Measurements from ENCODE around the gene ADCY3. TPM values are rescaled to one million over a fixed set of nuclear protein-coding genes. Genes with fewer than 3 reads are reported as not detected.

The ADCY3 gene
- total and polyA plus RNA-seq, 2 experiments from 2014 or later: 13.8 to 15.0 TPM

- H3K9me3 ChIP-seq (ENCODE audit: low read depth): no peaks in the 10 kb centered on the region
- 3% methylated on average over 6 of the region's 6 CpGs for WGBS (ENCODE audit: low lambda C conversion rate, missing lambda C conversion rate)
- H2AFZ ChIP-seq: peak overlapping the region; percentile 65
- no peaks in the 10 kb centered on the region for H4K20me1 ChIP-seq (ENCODE audit: insufficient read depth, poor library complexity, severe bottlenecking)
- no peaks in the 10 kb centered on the region for H3K9me2 ChIP-seq (replicated peaks; ENCODE audit: insufficient read depth)
- no peaks in the 10 kb centered on the region for H3K36me3 ChIP-seq (replicated peaks; ENCODE audit: insufficient read depth, low read depth)
- H3K27me3 ChIP-seq: no peaks in the 10 kb centered on the region
- no peak for DNase-seq (ENCODE audit: low spot score)
- H3K4me1 ChIP-seq (ENCODE audit: insufficient read depth): peaks cover 4% of the 10 kb centered on the region
- H3K27ac ChIP-seq: peak overlapping the region; percentile 99
- H3K4me2 ChIP-seq: peak overlapping the region; percentile 78
- H3K79me2 ChIP-seq: peaks cover 42% of the 10 kb centered on the region
- peak overlapping the region; percentile 61 for H3K4me3 ChIP-seq
- no peak for TF ChIP-seq EZH2 (IDR thresholded peaks at IDR 0.05; ENCODE audit: borderline replicate concordance)
- no peak for TF ChIP-seq EZH2phosphoT487 (IDR thresholded peaks at IDR 0.05; ENCODE audit: low read depth, severe bottlenecking, unreplicated experiment)
- no peak for TF ChIP-seq CTCF (IDR thresholded peaks at IDR 0.05; ENCODE audit: poor library complexity)
Observed at GRCh38 chr2:24792542-24792873, 127.5 kb downstream of the ADCY3 start.

DNA sequence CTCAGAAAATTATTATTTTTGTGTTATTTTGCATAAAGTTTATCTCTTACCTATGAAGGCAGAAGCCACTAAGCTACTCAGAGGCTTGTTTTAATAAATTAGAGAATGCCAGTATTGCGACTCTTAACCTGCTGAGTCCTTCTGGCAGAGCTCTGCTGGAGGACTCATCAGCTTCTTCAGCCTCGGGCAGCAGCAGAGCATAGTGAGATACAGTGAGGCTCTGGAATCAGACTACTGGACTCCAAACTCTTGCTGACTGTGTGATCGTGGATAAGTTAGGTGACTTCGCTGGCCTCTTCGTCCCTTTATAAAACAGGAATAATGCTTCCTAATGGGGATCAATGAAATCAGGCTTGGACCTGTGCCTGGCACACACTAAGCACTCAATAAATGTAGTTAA, 128.6 kb downstream of the ADCY3 start:
- no peaks in the 10 kb centered on the region for H3K9me2 ChIP-seq (replicated peaks; ENCODE audit: insufficient read depth)
- no peak overlapping the region for H3K27ac ChIP-seq
- no peaks in the 10 kb centered on the region for H3K36me3 ChIP-seq (replicated peaks; ENCODE audit: insufficient read depth, low read depth)
- no peaks in the 10 kb centered on the region for H3K27me3 ChIP-seq
- no peaks in the 10 kb centered on the region for H3K9me3 ChIP-seq (ENCODE audit: low read depth)
- H2AFZ ChIP-seq: no peak overlapping the region
- peak overlapping the region; percentile 78 for H3K4me2 ChIP-seq
- peaks cover 4% of the 10 kb centered on the region for H3K4me1 ChIP-seq (ENCODE audit: insufficient read depth)
- no peaks in the 10 kb centered on the region for H4K20me1 ChIP-seq (ENCODE audit: insufficient read depth, poor library complexity, severe bottlenecking)
- H3K79me2 ChIP-seq: peaks cover 32% of the 10 kb centered on the region
- WGBS (ENCODE audit: low lambda C conversion rate, missing lambda C conversion rate): 92% methylated on average over 5 of the region's 5 CpGs
- no peak for TF ChIP-seq EZH2phosphoT487 (IDR thresholded peaks at IDR 0.05; ENCODE audit: low read depth, severe bottlenecking, unreplicated experiment)
- no peak for TF ChIP-seq CTCF (IDR thresholded peaks at IDR 0.05; ENCODE audit: poor library complexity)
- TF ChIP-seq EZH2 (IDR thresholded peaks at IDR 0.05; ENCODE audit: borderline replicate concordance): no peak
- no peak for DNase-seq (ENCODE audit: low spot score)
- H3K4me3 ChIP-seq: no peak overlapping the region

GRCh38 chr2:24788816-24789215, 131.2 kb downstream of the ADCY3 start:
- no peaks in the 10 kb centered on the region for H3K27me3 ChIP-seq
- H3K4me3 ChIP-seq: no peak overlapping the region
- H3K9me2 ChIP-seq (replicated peaks; ENCODE audit: insufficient read depth): no peaks in the 10 kb centered on the region
- no peak for DNase-seq (ENCODE audit: low spot score)
- 83% methylated on average over 3 of the region's 3 CpGs for WGBS (ENCODE audit: low lambda C conversion rate, missing lambda C conversion rate)
- H3K36me3 ChIP-seq (replicated peaks; ENCODE audit: insufficient read depth, low read depth): no peaks in the 10 kb centered on the region
- H3K4me2 ChIP-seq: no peak overlapping the region
- no peak for TF ChIP-seq EZH2phosphoT487 (IDR thresholded peaks at IDR 0.05; ENCODE audit: low read depth, severe bottlenecking, unreplicated experiment)
- no peak for TF ChIP-seq EZH2 (IDR thresholded peaks at IDR 0.05; ENCODE audit: borderline replicate concordance)
- no peak for TF ChIP-seq CTCF (IDR thresholded peaks at IDR 0.05; ENCODE audit: poor library complexity)
- H2AFZ ChIP-seq: no peak overlapping the region
- no peaks in the 10 kb centered on the region for H4K20me1 ChIP-seq (ENCODE audit: insufficient read depth, poor library complexity, severe bottlenecking)
- H3K27ac ChIP-seq: no peak overlapping the region
- H3K79me2 ChIP-seq: peaks cover 5% of the 10 kb centered on the region
- no peaks in the 10 kb centered on the region for H3K9me3 ChIP-seq (ENCODE audit: low read depth)
- peaks cover 4% of the 10 kb centered on the region for H3K4me1 ChIP-seq (ENCODE audit: insufficient read depth)

DNA sequence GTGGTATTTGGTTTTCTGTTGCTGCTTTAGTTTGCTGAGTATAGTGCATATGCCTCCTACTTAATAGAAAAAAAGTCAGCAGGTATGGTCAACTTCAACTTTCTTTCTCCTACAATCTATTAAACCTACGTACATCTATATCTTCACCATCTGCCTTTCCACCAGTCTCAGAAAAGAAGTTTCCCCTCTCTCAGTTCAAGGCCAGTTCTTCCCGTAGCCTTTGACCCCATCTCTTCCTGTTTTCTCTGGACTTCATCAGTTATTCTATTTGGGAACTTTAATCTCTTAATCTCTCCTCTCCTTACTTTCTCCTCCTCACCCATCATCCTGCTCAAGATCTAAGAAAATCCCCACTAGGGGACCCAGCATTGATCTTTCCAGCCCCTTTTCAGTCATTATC, 132.5 kb downstream of the ADCY3 start:
- Histone ChIP-seq H3K4me2 (no peak overlapping the region), H3K36me3 (replicated peaks; ENCODE audit: insufficient read depth, low read depth) (no peaks in the 10 kb centered on the region), H3K27me3 (no peaks in the 10 kb centered on the region), H3K4me3 (no peak overlapping the region), H2AFZ (no peak overlapping the region), H3K4me1 (ENCODE audit: insufficient read depth) (peaks cover 4% of the 10 kb centered on the region), H3K79me2 (peaks cover 4% of the 10 kb centered on the region), H4K20me1 (ENCODE audit: insufficient read depth, poor library complexity, severe bottlenecking) (no peaks in the 10 kb centered on the region), H3K9me3 (ENCODE audit: low read depth) (no peaks in the 10 kb centered on the region), H3K27ac (no peak overlapping the region), H3K9me2 (replicated peaks; ENCODE audit: insufficient read depth) (no peaks in the 10 kb centered on the region)
- 81% methylated on average over 2 of the region's 2 CpGs for WGBS (ENCODE audit: low lambda C conversion rate, missing lambda C conversion rate)
- TF ChIP-seq CTCF (IDR thresholded peaks at IDR 0.05; ENCODE audit: poor library complexity): no peak
- no peak for TF ChIP-seq EZH2phosphoT487 (IDR thresholded peaks at IDR 0.05; ENCODE audit: low read depth, severe bottlenecking, unreplicated experiment)
- no peak for TF ChIP-seq EZH2 (IDR thresholded peaks at IDR 0.05; ENCODE audit: borderline replicate concordance)
- DNase-seq (ENCODE audit: low spot score): no peak
